ENCODE results near the gene NLRP6.
"Not testable (repeated sequence)": the region's sequence is repeated elsewhere in the genome, so short reads cannot be mapped to it uniquely, and the experiment has no call there.

Gene NLRP6

DNA sequence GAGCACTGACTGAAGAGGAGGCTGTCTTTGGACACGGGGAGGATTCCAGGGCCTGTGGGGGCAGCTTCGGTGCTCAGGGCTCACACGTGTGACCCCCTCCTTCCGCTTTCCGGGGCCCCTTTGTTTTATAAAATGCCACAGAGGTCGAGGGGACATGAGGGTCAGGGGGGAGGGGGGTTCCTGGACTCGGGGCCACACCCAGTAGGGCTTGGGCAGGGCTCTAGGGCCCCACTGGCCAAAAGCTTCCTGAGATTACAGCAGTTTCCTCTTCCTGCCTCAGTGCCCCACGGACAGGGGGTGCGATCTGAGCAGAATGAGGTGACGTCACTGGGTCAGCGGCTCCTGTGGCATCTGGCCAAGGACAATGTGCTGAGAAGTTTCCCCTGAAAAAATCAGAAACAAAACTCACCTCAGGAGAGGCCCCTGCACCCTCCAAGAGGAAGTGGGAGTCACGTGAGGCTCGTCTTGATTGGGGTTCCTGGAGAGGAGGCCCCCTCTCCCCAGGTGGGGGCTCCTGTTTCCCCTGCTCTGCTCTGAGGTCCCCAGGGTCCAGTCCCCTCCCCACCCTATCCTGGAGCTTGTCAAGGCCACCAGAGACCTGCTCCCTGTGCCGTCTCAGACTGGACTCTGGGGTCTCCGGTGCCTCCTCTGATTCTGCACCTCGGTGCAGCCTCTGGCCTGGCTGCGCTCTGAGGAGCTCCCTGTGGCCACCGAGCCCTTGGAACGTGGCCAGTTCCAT lies 48.8 kb downstream of the NLRP6 start:
- DNase-seq, result no peak

DNA sequence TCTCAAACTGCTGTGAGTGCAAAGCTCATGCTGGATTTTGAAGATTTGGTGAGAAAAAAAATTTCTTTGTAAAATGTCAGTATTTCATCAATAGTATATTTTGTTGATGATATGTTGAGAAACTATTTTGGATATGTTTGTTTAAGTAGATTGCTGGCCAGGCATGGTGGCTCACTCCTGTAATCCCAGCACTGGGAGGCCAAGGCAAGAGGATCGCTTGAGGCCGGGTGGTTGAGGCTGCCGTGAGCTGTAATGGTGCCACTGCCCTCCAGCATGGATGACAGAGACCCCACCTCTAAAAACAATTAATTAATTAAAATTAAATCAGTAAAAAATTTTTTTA lies 49.3 kb downstream of the NLRP6 start:
- DNase-seq, result no peak

DNA sequence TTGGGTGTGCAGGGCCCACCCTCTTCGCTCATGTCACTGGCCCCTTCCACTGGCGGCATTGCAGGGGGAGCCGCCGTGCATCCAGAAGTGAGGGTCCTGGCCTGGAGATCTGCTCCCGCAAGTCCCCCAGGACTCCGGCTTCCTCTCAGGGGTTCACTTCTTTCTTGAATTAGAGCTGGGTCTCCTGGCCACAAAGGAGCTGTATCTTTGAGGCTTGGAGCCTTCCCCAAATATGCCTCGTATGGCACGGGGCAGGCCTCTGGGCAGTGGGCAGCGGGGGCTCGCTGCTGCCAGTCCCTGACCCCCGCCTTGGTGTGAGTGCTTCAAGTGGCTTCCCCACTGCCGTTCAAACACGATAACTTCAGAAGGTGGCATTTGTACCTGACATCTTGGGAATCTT lies 49.8 kb downstream of the NLRP6 start:
- DNase-seq, result no peak

DNA sequence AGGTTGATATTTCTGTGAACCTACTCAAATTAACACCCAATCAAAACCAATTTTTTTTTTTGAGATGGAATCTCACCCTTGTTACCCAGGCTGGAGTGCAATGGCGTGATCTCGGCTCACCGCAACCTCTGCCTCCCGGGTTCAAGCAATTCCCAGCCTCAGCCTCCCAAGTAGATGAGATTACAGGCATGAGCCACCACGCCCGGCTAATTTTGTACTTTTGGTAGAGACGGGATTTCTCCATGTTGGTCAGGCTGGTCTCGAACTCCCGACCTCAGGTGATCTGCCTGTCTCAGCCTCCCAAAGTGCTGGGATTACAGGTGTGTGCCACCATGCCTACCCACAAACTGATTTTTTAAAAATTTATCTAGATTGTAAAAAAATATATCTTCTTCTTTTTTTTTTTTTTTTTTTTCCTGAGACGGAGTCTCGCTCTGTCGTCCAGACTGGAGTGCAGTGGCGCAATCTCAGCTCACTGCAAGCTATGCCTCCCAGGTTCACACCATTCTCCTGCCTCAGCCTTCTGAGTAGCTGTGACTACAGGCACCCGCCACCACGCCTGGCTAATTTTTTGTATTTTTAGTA lies 50.4 kb downstream of the NLRP6 start:
- not testable (repeated sequence) for DNase-seq

DNA sequence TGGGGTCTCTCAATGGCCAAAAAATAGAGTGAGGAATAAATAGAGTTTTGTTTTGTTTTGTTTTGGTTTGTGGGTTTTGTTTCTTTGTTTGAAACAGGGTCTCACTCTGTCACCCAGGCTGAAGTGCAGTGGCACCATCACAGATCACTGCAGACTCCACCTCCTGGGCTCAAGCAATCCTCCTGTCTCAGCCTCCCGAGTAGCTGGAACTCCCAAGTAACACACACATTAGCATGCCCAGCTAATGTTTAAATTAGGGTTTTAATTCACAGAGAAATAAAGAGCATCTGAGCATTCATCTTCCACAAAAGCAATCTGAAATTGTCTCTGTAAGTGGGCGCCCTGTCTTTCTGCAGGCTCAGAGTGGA lies 51.7 kb downstream of the NLRP6 start:
- no peak for DNase-seq

DNA sequence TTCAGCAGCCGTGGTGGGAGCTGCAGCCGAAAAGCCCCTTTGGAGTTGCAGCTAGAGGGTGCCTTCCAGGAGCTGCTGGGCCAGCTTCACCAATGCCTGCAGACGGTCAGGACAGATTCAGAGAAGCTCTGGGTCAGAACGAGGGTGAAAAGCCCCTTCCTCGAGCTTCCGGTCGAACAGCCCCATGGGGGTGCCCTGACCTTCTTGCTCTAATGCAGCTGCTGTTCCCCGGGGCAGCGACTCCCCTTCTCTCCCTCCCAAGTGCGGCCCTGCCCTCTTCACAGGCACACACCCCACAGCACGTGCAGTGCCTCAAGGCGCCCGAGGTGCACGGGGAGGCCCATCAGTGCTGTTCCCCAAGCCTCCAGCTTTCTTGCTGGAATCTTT lies 52.1 kb downstream of the NLRP6 start:
- no peak for DNase-seq

DNA sequence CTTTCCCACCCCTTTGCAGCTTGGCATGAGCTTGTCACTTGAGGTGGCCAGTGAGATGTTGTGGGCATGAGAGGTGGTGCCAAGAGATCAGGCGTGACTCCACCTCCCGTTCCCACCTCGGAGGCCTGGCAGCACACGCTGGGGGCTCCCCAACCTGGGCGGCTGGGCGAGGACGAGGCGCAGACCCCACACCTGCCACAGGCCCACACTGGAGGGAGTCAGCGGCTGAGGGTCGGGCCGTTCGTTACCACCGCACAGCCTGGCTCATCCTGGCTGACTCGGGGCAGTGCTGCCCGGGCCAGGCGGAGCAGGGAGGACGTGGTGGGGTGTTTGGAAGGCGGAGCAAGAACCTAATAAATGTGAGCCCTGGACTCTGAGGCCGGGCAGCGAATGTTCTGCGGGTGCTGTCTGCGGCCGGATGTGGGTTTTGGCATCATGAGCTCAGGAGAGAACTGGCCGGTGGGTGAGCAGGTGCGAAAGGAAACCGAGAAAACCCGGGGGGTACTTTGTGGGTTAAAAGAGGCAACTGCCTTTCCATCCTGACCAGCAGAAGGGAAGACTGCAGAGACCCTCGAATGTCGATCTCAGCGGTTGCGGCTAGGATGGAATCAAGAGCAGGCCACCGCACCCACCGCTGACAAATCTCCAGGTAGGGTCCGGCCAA lies 52.6 kb downstream of the NLRP6 start:
- no peak for DNase-seq

DNA sequence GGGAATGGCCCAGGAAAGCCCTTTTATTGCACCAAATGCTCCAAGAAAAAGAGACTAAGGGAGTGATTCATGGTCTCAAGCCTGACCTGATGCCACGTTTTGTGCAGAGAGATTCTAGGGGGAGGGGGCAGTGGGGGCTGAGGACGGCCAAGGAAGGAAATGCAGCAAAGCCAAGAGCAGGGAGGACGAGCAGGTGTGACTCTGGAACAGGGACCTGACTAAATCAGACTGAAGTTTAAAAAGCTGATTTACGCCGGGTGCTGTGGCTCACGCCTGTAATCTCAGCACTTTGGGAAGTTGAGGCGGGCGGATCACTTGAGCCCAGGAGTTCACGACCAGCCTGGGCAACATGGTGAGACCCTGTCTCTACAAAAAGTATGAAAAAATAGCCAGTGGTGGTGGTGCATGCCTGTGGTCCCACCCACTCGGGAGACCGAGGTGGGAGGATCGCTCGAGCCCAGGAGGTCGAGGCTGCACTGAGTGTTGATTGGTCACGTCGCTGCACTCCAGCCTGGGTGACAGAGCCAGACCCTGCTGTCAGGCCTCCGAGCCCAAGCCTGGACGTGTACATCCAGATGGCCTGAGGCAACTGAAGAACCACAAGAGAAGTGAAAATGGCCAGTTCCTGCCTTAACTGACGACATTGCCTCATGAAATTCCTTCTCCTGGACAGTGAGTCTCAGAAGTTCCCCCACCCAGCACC lies 53.3 kb downstream of the NLRP6 start:
- no peak for DNase-seq

DNA sequence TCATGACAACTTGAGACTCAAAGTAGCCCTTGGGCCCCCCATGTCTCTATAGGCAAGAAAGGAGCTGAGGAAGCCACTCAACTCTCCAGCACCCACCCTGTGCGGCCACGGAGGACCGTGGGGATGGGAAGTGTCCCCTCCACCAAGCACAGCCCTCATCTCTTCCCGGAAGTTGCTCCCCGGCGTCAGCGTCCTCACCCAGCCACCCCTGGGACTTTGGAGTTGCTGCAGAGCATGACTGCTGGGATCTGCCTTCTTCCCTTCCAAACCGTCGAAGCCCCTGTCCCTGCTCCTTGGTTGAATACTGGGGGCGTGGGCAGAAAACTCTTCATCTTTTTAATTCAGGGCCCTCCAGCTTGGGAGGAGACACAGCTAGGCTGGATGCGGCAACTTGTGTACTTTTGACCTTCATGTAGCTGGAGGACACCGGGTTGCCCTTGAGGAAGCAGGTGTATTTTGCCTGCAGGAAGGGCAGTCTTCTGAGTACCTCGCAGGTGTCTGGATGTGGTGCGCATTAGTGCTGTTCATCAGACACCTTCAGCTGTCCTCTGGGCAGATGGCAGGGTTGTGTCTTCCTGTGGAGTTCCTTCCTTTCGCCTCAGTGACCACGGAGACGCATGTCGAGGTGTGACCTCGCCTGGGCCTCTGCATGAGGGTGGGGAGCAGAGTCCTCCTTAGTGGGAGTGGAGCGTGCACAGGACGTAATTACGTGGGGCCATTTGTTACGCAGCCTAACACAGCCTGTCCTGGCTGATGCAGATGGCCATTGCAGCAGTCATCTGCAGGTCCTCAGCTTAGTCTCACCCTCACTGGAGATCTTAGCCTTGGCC lies 54.7 kb downstream of the NLRP6 start:
- no peak for DNase-seq

DNA sequence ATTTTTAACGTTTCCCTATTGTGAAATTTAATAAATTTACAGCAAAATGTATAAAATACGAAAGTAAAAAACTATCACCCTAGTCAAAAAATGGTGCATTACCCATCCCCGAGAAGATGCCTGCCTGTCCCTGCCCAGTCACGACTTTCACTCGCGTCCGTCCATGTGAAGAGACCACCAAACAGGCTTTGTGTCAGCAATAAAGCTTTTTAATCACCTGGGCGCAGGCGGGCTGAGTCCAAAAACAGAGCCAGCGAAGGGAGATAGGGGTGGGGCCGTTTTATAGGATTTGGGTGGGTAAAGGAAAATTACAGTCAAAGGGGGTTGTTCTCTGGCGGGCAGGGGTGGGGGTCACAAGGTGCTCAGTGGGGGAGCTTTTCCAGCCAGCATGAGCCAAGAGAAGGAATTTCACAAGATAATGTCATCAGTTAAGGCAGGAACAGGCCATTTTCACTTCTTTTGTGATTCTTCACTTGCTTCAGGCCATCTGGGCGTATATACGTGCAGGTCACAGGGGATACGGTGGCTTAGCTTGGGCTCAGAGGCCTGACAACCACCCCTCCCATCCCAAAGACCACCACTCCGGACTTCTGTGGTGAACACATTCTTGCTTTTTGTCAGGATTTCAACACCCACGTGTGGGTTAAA lies 55.5 kb downstream of the NLRP6 start:
- DNase-seq, result not testable (repeated sequence)

DNA sequence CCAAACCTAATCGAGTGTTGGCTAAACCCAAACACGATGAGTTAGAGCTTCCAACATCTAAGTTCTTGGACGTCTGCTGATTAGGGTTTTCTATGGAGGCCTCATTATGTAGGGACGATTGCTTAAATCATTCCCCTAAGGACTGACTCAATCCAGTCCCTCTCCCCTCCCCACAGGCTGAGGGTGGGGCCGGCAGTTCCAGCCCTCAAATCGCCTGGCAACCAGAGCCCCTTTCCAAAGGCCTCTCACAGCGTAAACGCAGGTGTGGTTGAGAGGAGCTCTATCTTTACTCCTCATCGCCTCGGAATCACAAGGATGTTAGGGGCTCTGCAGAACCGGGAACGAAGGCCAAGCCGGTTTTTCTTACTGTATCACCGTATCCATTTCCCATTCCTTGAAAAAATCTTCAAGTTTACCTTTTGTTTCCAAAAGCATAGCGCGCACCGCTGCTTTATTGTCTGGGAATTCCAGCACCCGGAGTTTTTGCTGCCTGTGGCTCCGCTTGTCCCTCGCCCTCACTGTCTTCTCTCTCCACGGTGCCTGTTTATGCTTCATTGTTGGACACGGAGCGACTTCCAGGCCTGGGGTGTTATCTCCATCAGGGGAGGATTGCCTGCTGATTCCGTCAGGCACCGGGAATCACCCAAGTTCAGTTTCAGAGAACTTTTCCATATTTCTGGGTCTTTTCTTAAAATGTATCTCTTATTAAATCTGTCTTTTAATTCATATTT lies 56.2 kb downstream of the NLRP6 start:
- DNase-seq, result no peak
